Smooth muscle cell (in vitro differentiated cells): ENCODE data around the gene MRGPRG. TPM values are rescaled to one million over a fixed set of nuclear protein-coding genes. Genes with fewer than 3 reads are reported as not detected.

Experiments
- DNase-seq: peaks from one replicate; lab custom pipeline; 2025; ENCODE audit not compliant: unreplicated experiment; lab: John Stamatoyannopoulos, UW
- H2AFZ ChIP-seq: fragments of 200-600 bp; sonication (generic); 2 replicates; pipeline ENCODE4 v1.6.0; 2016; ENCODE audit warnings: antibody characterized with exemption, low read depth, mild to moderate bottlenecking
- H3F3A ChIP-seq: fragments of 200-600 bp; sonication (generic); 2 replicates; pipeline ENCODE4 v1.6.0; 2017; ENCODE audit warnings: antibody characterized with exemption, low read depth
- H3K27ac ChIP-seq: fragments of 200-600 bp; sonication (generic); 2 replicates; pipeline ENCODE4 v1.5.1; 2016; ENCODE audit warnings: low read depth, mild to moderate bottlenecking
- H3K27me3 ChIP-seq: fragments of 200-600 bp; sonication (generic); 2 replicates; pipeline ENCODE4 v1.6.1; 2016; ENCODE audit warnings: low read depth, mild to moderate bottlenecking
- H3K36me3 ChIP-seq: fragments of 200-600 bp; sonication (generic); 2 replicates; pipeline ENCODE4 v1.5.1; 2016; ENCODE audit warnings: low read depth
- H3K4me1 ChIP-seq: fragments of 200-600 bp; sonication (generic); 2 replicates; pipeline ENCODE4 v1.5.1; 2016; ENCODE audit warnings: low read depth
- H3K4me2 ChIP-seq: fragments of 200-600 bp; sonication (generic); 2 replicates; pipeline ENCODE4 v1.6.0; 2016; ENCODE audit warnings: mild to moderate bottlenecking
- H3K4me3 ChIP-seq: fragments of 200-600 bp; sonication (generic); 2 replicates; pipeline ENCODE4 v1.5.1; 2016; ENCODE audit warnings: mild to moderate bottlenecking
- H3K79me2 ChIP-seq: fragments of 200-600 bp; sonication (generic); 2 replicates; pipeline ENCODE4 v1.6.0; 2016; ENCODE audit warnings: low read depth, mild to moderate bottlenecking
- H3K9ac ChIP-seq: fragments of 200-600 bp; sonication (generic); 2 replicates; pipeline ENCODE4 v1.6.0; 2016; ENCODE audit warnings: low read depth
- H3K9me3 ChIP-seq: fragments of 200-600 bp; sonication (generic); replicated peaks from 2 replicates; pipeline ENCODE4 v1.5.1; 2016; ENCODE audit warnings: low read depth
- H4K20me1 ChIP-seq: fragments of 200-600 bp; sonication (generic); 2 replicates; pipeline ENCODE4 v1.6.0; 2016; ENCODE audit warnings: low read depth
- WGBS: methylation state at CpG from one replicate; pipeline ENCODE4 v1.1.7; 2016; ENCODE audit warnings: low lambda C conversion rate; 5-methylcytosine and 5-hydroxymethylcytosine counted together
- polyA plus RNA-seq: library from polyadenylated mRNA; unstranded; fragments of >200 nt; fragmentation: Nextera tagmentation; extraction: Ambion mirVana; gene quantifications from 2 replicates; pipeline ENCODE4 v1.2.1, GENCODE V29; 2016
- total RNA-seq: library from RNA; depleted of rRNA; stranded (reverse); fragments of >200 nt; gene quantifications from 2 replicates; pipeline ENCODE4 v1.2.3, GENCODE V29; 2014
- TF ChIP-seq, protein P1 (sequence below): fragments of 200-600 bp; sonication (generic); IDR thresholded peaks from 2 replicates; pipeline ENCODE4 v1.5.1; 2017; ENCODE audit warnings: borderline replicate concordance, mild to moderate bottlenecking, antibody characterized with exemption; ENCODE audit not compliant: insufficient read depth, poor library complexity, severe bottlenecking

MRGPRG gene
- total and polyA plus RNA-seq, 2 experiments from 2014 or later, result not detected

GRCh38 chr11:3220521-3221407, 2.2 kb upstream of the MRGPRG start:
- H3K4me1 ChIP-seq, result no peaks in the 10 kb centered on the region
- DNase-seq, result no peak
- no peaks in the 10 kb centered on the region for H3K79me2 ChIP-seq
- H3K4me2 ChIP-seq, result no peak overlapping the region
- H3K27me3 ChIP-seq, result no peaks in the 10 kb centered on the region
- H3K9me3 ChIP-seq, result no peaks in the 10 kb centered on the region
- no peak overlapping the region for H2AFZ ChIP-seq
- TF ChIP-seq, protein P1, sequence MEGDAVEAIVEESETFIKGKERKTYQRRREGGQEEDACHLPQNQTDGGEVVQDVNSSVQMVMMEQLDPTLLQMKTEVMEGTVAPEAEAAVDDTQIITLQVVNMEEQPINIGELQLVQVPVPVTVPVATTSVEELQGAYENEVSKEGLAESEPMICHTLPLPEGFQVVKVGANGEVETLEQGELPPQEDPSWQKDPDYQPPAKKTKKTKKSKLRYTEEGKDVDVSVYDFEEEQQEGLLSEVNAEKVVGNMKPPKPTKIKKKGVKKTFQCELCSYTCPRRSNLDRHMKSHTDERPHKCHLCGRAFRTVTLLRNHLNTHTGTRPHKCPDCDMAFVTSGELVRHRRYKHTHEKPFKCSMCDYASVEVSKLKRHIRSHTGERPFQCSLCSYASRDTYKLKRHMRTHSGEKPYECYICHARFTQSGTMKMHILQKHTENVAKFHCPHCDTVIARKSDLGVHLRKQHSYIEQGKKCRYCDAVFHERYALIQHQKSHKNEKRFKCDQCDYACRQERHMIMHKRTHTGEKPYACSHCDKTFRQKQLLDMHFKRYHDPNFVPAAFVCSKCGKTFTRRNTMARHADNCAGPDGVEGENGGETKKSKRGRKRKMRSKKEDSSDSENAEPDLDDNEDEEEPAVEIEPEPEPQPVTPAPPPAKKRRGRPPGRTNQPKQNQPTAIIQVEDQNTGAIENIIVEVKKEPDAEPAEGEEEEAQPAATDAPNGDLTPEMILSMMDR, result no peak
- H3F3A ChIP-seq, result no peaks in the 10 kb centered on the region
- 85% methylated on average over 20 of the region's 21 CpGs for WGBS
- no peak overlapping the region for H3K27ac ChIP-seq
- no peaks in the 10 kb centered on the region for H3K36me3 ChIP-seq
- no peaks in the 10 kb centered on the region for H4K20me1 ChIP-seq
- H3K4me3 ChIP-seq, result no peak overlapping the region
- no peak overlapping the region for H3K9ac ChIP-seq

DNA sequence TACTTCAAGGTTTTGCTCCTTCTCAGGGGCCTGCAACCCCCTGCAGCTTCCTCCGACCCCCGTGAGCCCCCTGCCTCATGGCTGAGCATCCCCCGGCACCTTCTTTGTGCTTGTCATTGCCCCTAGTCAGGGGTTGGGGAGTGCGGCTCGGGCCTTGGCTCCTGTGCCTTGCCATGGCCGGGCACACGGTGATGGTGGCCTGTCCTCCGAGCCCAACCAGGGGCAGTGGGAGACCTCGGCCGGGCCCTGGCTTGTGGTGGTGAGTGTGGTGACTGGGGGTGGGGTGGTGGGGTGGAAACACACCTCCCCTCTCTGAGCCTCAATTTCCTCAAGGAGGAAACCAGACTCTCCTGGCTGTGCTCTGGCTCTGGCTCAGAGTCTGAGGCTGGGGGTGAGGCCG, 1.5 kb upstream of the MRGPRG start:
- no peak overlapping the region for H3K4me3 ChIP-seq
- H3K4me1 ChIP-seq, result no peaks in the 10 kb centered on the region
- H3K27me3 ChIP-seq, result peaks cover 3% of the 10 kb centered on the region
- H4K20me1 ChIP-seq, result no peaks in the 10 kb centered on the region
- TF ChIP-seq, protein P1, result no peak
- H3K9me3 ChIP-seq, result no peaks in the 10 kb centered on the region
- H3K4me2 ChIP-seq, result no peak overlapping the region
- no peak overlapping the region for H3K9ac ChIP-seq
- H2AFZ ChIP-seq, result no peak overlapping the region
- H3K36me3 ChIP-seq, result no peaks in the 10 kb centered on the region
- no peaks in the 10 kb centered on the region for H3K79me2 ChIP-seq
- 92% methylated on average over 6 of the region's 11 CpGs for WGBS
- H3K27ac ChIP-seq, result no peak overlapping the region
- DNase-seq, result no peak
- no peaks in the 10 kb centered on the region for H3F3A ChIP-seq

- H3K9me3 ChIP-seq, result no peaks in the 10 kb centered on the region
- 88% methylated on average over 14 of the region's 14 CpGs for whole genome bisulfite sequencing
- DNase-seq, result no peak
- TF ChIP-seq, protein P1, result no peak
- no peak overlapping the region for H3K9ac ChIP-seq
- H4K20me1 ChIP-seq, result no peaks in the 10 kb centered on the region
- no peak overlapping the region for H3K4me2 ChIP-seq
- no peak overlapping the region for H3K27ac ChIP-seq
- no peaks in the 10 kb centered on the region for H3K4me1 ChIP-seq
- H3F3A ChIP-seq, result no peaks in the 10 kb centered on the region
- no peaks in the 10 kb centered on the region for H3K36me3 ChIP-seq
- no peaks in the 10 kb centered on the region for H3K79me2 ChIP-seq
- H3K27me3 ChIP-seq, result peaks cover 3% of the 10 kb centered on the region
- no peak overlapping the region for H3K4me3 ChIP-seq
- no peak overlapping the region for H2AFZ ChIP-seq
Measured at GRCh38 chr11:3219281-3219892, 774 bp upstream of the MRGPRG start.
